ENCODE results near the gene REC8.

Gene REC8

GRCh38 chr14:24182110-24182882 lies 10.4 kb downstream of the REC8 start:
- no peak for DNase-seq (ENCODE audit: low spot score)

DNA sequence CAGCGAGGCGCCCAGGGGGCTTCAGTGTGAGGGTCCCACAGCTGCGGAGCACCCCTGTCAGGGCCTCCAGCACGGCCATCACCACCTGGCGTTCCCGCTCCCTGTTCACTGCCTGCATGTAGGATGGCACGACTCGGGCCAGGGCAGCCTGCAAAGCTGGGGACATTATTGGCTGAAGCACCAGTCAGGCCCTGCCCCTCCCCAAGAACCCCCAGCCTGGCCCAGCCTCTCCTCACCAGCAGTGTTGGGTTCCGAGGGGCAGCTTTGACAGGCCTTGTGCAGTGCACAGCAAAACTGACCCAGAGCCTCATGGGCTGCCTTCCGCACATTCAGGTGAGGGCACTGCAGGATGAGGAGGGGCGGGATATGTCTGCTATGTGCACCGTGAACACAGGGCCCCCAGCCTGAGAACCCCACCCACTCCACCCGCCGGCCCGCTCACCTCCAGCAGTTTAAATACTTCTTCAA lies 11.2 kb downstream of the REC8 start:
- no peak for DNase-seq (ENCODE audit: low spot score)

GRCh38 chr14:24184104-24184970 lies 12.5 kb downstream of the REC8 start:
- no peak for DNase-seq (ENCODE audit: low spot score)

GRCh38 chr14:24185026-24185425 lies 13.1 kb downstream of the REC8 start:
- no peak for DNase-seq (ENCODE audit: low spot score)

DNA sequence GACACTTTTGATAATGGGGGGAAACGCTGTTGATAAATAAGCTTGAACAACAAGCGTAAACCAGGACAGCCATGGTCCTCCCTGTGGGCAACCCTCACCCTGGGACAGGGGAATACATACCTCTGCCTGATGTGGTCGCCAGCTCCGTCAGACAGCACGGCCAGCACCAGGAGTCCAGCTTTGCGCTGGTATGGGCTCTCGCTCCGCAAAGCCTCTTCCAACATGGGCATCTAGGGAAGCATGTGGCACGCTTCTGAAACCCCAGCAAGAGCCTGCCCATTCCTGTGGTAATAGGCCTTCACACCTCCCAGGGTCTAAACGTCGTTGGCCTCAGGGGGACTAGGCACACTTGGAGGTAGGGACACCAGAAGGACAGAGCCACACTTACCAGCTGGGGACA lies 13.9 kb downstream of the REC8 start:
- no peak for DNase-seq (ENCODE audit: low spot score)

DNA sequence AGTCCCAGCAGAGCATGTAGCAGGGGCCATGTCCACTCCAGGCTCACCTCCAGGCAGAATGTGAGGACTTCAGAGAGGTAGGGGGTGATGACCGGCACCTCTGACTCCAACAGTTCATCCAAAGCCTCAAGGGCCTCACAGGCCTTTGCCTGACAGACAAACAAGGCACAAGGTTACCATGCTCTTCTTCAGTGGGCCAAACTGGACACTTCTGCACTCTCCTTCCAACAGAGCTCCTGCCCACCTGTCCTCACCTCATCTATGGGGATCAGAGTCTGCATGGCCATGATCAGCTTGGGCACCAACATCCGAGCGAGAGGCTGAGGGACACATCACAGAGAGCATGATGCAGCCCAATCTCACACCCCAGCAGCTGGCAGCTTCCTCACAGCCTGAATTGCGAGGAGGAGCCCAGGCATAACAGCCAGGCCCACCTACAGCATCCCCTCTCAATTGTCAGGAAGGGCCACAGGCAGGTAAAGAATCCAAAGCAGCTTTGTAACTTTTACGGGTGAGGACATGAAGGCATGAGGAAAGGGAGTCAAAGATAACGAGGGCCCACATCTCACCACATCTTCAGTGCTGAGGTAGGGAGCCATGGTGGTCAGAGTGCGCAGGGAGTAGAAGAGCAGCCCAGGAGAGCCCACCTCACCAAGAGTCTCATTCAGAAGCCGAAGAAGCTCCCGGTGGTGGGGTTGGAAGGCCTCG lies 15.1 kb downstream of the REC8 start:
- no peak for DNase-seq (ENCODE audit: low spot score)

- no peak for DNase-seq (ENCODE audit: low spot score)
Observed at GRCh38 chr14:24187539-24187915, 15.6 kb downstream of the REC8 start.

- DNase-seq (ENCODE audit: low spot score), result peak; percentile 97
Observed at GRCh38 chr14:24188251-24189058, 16.6 kb downstream of the REC8 start, which contains the start of gene IPO4. TSS of gene IPO4 (minus strand) at chr14:24188816. CDS start at chr14:24188787, 29 bp downstream.

DNA sequence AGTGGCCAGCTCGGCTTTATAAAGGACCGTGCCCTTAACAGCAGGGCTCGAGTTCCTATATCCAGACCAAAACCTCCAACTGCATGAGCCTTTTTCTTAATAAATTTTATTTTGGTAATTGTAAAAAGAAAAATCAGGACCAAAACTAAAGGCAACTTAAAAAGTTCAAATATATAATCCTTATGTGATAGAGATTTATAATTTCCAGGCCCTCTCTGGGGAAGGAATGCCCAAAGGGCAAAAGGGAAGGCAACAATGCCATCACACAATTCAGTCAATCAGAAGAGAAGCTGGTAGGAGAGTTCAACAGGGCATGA lies 17.1 kb downstream of the REC8 start:
- no peak for DNase-seq (ENCODE audit: low spot score)

DNA sequence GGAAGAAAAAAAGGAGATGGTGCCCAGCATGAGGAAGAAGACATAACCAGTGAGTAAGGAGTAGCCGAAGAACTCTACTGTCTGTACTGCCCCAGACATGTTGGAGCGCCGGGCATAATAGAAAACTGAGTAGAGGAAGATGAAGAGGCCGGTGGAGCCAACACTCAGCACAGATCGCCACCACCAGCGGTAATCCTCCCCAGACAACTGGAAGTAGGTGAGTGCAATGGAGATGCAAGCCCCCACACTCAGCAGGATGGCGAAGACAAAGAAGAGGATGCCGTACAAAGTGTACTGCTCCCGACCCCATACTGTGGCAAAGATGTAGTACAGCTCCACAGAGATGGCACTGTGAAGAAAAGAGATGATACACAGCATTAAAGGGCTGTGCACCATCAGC lies 17.6 kb downstream of the REC8 start:
- DNase-seq (ENCODE audit: low spot score), result no peak

DNA sequence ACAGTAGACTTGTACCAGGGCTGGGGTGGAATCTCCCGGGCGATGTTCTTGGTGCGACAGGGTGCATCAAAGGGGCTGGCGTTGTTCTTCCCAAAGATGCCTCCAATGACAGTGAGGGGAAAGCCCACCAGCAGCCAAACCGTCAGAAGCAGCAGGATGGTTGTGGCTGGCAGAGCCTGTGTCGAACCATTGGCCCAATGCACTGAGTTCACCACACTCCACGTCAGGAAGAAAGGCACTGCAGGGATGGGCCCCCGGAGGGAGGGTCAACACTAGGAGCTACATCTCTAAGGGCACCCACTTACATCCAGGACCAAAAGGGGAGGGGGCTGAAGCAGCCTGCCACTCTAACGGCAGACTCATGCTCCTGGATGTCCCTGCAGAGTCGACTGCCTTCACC lies 18.5 kb downstream of the REC8 start:
- DNase-seq (ENCODE audit: low spot score), result no peak

- no peak for DNase-seq (ENCODE audit: low spot score)
Observed at GRCh38 chr14:24192933-24193332, 21.1 kb downstream of the REC8 start.

GRCh38 chr14:24194186-24194872 lies 22.4 kb downstream of the REC8 start:
- DNase-seq (ENCODE audit: low spot score), result no peak

DNA sequence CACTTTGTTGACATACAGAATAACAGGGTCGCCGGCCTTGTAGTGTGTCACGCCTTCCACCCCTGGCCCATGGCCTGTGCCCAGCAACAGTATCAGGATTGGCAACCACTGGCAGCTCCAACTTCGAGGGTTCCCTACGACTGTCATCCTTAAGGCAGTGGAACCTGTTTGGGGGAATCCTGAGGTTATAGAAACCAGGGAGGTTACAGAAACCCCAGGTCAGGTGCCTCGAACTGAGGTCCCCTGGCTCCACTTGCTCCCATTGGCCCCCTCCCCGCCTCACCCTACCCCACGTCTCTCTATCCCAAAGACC lies 22.9 kb downstream of the REC8 start:
- DNase-seq (ENCODE audit: low spot score), result no peak

- peak; percentile 91 for DNase-seq (ENCODE audit: low spot score)
Observed at GRCh38 chr14:24195186-24196070, 23.5 kb downstream of the REC8 start, which contains the start of gene TM9SF1. TSS of gene TM9SF1 (minus strand) at chr14:24195441. CDS start at chr14:24195019, 422 bp downstream.

GRCh38 chr14:24196071-24197055 lies 24.5 kb downstream of the REC8 start:
- DNase-seq (ENCODE audit: low spot score), result peak; percentile 41

DNA sequence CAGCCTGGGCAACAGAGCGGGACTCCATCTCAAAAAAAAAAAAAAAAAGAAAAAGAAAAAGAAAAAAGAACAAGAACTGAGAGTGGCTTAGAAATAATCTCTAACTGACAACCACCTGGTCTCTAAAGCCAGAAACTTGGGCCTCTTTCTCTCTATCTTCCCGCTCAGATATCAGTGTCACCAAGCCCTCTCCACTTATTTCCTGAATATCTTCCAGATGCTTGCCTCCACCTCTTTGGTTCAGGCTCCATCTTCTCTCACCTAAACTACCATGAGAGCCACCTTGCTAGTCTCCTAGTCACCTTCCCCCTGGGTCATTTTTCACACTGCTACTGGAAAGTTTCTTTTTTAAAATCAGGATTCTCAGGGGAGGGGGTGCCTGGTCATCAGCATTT lies 25.2 kb downstream of the REC8 start:
- DNase-seq (ENCODE audit: low spot score), result no peak

- DNase-seq (ENCODE audit: low spot score), result no peak
Observed at GRCh38 chr14:24198814-24199524, 27.1 kb downstream of the REC8 start.

All from SK-N-DZ (cell line).